ENCODE data around the gene SIGLEC5. TPM values are rescaled to one million over a fixed set of nuclear protein-coding genes. Genes with fewer than 3 reads are reported as not detected.
"Not testable (repeated sequence)": the region's sequence is repeated elsewhere in the genome, so short reads cannot be mapped to it uniquely, and the experiment has no call there.

SIGLEC5 gene, protein sequence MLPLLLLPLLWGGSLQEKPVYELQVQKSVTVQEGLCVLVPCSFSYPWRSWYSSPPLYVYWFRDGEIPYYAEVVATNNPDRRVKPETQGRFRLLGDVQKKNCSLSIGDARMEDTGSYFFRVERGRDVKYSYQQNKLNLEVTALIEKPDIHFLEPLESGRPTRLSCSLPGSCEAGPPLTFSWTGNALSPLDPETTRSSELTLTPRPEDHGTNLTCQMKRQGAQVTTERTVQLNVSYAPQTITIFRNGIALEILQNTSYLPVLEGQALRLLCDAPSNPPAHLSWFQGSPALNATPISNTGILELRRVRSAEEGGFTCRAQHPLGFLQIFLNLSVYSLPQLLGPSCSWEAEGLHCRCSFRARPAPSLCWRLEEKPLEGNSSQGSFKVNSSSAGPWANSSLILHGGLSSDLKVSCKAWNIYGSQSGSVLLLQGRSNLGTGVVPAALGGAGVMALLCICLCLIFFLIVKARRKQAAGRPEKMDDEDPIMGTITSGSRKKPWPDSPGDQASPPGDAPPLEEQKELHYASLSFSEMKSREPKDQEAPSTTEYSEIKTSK
- total RNA-seq, result not detected in 2 replicates

DNA sequence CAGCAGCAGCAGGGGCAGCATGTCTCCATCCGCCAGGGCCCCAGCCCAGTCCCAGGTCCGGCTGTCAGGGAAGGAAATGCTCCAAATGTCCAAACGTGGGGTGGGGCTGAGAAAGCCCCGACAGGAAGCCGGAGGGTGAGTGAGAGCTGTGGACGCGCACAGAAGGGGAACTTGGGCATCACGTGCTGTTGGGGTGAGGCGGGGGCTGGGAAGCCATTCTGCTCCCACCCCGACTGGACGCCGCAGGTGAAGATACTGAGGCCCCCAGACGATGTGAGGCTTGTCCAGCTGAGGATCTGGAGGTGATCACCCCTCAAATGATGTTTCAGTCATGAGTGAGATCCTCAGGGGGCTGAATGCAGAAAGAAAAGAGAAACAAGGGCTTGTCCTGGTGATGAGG lies at the start of gene SIGLEC5:
SIGLEC5 (minus strand) TSS at position 87 of the 400 bp plus-strand sequence; CDS start at position 21, 66 bp downstream.
- DNase-seq, result not testable (repeated sequence)

DNA sequence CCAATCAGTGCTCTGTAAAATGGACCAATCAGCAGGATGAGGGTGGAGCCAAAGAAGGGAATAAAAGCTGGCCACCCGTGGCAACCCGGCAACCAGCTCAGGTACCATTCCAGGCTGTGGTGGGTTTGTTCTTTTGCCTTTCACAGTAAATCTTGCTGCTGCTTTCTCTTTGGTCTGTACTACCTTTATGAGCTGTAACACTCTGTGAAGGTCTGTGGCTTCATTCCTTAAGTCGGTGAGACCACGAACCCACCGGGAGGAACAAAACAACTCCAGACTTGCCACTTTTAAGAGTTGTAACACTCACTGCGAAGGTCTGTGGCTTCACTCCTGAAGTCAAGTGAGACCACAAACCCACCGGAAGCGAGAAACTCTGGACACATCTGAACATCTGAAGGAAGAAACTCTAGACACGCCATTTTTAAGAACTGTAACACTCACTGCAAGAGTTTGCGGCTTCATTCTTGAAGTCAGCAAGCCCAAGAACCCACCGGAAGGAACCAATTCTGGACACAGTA lies 46.4 kb upstream of the SIGLEC5 start:
- DNase-seq, result no peak

DNA sequence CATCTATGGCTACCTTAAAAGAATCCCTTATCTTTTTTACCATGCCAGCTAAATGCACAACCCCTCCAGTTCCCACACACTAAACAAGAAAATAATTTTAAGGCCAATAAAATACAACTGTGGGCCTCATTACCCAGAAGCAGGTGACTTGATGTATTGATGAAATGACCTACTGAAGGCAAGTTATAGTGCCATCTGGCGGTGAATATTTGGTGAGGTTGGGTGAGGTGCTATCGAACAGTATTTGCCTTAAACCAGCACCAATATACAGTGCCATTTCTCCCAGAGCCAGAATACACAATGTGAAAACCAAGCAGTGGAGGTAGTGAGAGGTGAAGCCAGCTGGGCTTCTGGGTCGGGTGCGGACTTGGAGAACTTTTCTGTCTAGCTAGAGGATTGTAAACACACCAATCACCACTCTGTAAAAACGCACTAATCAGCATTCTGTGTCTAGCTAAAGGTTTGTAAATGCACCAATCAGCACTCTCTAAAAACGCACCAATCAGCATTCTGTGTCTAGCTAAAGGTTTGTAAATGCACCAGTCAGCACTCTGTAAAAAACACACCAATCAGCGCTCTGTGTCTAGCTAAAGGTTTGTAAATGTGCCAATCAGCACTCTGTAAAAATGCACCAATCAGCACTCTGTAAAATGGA lies 45.8 kb upstream of the SIGLEC5 start:
- DNase-seq, result peak; percentile 68

DNA sequence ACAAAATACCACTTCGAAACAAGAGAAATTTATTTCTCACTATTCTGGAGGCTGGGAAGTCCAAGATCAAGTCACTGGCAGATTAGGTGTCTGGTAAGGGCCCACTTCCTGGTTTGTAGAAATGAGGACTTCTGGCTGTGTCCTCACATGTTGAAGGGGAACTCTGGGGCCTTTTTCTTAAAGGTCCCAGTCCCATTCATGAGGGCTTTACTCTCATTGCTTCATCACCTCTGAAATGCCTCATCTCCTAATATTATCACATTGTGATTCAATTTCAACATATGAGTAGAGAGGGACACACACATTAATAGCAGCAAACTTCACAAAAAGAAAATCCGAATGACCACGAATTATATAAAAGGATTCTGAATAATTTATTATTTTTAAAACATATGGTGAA lies 38.0 kb upstream of the SIGLEC5 start:
- DNase-seq, result no peak

DNA sequence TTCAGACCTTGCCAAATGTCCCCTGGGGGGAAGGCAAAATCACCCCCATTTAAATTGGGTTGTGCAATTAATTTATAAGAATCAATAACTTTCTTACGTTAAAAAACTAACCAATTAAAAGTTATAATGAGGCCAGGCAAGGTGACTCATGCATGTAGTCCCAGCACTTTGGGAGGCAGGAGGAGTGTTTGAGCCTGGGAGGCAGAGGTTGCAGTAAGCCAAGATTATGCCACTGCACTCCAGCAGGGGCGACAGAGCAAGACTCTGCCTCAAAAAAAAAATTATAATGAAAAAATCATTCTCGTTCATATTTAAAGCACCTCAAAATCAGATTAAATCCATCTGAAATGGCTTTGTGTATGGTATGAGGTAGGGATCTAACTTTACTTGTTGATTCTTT lies 34.8 kb upstream of the SIGLEC5 start:
- DNase-seq, result peak; percentile 10

DNA sequence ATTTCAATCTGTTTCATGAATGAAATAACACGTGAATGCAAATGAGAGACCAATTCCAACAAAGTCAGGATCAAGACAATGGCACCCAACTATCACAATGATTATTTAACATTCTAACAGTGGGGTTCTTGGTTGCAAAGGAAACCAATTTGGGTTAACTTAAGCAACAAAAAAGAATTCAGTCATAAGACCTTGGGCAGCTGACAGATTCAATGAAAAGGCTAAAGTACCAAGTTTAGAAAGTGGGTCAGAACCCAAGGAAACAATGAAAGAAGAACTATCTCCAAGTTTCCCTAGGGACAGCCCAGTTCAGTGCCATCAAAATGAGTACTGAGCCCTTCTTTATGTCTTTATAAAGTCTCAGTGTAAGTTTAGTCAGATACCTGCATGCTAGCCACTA lies 33.9 kb upstream of the SIGLEC5 start:
- DNase-seq, result no peak

DNA sequence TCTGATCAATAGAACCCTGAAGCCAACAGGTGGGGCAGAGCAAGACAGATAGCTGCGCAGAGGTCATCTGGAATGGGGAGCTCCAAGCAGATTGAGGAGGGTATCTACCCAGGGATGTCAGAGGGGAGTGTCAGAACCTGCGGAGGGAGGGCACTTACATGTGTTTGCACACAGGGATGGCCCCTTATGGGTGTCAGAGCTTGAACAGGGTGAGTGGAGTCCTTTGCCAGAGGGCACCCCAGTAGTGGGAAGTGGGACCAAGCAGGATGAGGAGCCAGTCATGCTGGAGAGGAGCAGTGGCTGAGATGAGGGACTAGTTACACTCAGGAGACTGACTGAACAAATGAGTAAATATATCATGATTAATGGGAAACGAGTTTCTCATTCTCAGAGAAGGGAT lies 33.4 kb upstream of the SIGLEC5 start:
- DNase-seq, result no peak

DNA sequence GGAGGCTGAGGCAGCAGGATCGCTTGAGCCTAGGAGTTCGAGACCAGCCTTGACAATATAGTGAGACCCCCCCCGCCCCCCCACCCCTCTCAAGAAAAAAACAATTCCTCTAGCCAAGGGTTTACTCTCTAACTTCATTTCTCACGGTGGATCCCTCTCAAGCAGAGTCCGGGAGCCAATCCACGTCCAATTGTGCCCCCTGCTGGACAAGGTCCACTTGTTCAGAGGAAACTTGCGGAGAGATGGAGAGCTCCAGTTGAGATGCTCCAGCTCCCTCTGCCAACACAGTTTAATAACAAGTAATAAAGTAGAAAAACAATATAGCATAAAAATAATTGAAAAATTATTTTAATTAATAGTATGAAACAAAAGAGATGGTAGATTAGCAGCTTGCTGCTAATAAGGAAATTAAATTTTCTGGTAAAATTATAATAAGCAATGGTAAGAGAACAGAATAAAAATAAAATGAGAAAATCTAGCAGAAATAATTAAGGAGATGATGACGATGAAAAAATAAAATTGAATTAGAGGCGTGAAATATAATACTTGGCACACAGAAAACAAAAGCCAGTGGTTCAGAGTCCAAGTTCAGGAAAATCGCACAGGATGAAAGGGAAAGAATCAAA lies 30.9 kb upstream of the SIGLEC5 start:
- DNase-seq, result peak; percentile 85

DNA sequence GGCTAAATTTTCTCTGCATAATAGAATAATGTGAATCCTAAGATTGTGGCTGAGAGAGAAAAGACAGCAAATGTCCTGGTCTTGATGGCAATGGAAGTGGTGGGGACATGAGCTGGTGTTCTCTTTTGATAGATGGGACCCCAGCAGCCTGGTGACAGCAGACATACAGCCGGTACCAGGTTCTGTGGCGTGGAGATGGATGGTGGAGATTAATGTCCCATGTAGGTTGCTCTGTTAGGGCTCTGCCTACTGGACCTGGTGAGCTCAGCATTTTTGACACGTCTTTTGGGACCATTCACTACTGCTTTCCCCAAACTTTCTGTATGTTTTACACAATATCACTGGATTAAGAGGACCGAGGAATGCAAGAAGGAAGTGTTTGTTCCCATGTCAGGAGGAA lies 24.6 kb upstream of the SIGLEC5 start:
- no peak for DNase-seq

DNA sequence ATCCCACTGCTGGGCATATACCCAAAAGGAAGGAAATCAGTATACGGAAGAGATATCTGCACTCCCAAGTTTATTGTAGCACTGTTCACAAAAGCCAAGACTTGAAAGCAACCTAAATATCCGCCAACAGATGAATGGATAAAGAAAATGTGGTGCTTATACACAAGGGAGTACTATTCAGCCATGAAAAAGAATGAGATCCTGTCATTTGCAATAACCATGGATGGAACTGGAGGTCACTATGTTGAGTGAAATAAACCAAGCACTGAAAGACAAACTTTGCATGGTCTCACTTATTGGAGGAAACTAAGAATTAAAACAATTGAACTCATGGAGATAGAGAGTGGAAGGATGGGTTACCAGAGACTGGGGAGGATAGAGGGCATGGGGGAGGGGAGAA lies 23.0 kb upstream of the SIGLEC5 start:
- DNase-seq, result no peak

DNA sequence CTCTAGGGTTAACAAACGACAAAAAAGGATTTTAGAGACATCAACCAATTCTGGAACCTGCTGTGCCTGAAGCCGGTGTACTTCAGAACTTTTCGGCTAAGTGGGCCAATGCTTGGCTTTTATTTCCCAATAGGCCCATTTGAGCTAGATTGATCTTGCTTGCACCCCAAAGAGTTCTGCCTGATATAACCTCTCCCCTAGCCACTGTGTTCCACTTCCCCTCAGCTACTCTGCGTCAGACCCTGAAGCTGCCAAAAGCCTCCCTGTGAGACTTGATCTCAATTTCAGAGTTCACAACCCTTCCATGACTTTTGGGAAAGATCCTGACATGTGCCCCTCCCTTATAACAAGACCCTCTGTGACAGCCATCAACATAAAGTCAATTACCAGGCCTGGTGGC lies 22.1 kb upstream of the SIGLEC5 start:
- DNase-seq, result no peak

DNA sequence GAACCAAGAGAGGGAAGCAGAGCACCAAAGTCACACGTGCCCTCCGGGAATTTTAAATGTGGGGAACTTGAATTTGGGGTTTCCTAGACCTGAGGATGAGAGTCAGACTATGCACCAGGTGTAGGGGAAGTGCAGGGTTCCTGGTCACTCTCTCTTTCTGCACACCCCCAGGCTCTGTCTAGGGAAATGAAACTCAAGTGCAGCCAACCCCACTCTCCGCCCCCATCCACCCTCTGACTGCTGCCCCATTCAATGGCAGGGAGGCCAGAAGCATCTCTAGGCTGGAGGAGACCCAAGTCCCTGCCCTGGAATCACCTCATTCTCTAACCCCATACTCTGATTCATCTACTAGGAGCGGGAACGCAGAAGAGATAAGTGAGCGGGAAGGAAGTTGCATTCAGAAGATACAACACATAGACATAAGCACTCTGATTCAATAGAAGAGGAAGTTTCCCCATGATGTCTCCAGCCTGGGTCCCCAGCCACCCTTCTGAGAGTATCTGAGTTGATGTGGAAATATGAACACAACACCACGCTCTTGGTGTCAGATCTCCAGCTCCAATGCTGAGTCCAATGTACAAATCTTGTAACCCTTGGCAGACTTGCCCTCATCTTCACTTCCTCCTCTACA lies 21.1 kb upstream of the SIGLEC5 start:
- DNase-seq, result no peak

DNA sequence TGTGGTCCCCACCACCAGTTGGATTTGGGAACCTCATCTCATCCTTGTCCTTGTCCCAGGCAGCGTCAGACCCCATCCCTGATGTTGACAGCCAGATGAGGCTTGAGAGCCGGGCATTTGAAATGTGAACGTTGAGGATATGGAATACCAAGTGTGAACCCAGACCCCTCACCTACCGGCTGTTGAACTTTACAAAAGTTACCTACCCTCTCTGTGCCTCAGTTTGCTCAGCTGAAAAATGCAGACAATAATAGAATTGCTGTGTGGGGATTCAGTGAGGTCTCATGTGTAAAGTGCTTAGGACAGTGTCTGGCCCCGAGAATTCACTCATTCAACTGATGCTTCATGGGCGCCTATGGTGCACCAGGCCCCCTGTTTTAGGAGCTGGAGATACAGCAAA lies 17.1 kb upstream of the SIGLEC5 start:
- DNase-seq, result no peak

DNA sequence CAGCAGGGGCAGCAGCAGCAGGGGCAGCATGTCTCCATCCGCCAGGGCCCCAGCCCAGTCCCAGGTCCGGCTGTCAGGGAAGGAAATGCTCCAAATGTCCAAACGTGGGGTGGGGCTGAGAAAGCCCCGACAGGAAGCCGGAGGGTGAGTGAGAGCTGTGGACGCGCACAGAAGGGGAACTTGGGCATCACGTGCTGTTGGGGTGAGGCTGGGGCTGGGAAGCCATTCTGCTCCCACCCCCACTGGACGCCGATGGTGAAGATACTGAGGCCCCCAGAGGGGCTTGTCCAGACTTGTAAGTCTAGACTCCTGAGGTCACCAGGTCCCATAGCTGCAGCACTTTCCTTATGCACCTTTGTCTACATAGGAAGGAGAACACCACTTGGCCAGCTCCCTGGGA lies 16.5 kb upstream of the SIGLEC5 start, which contains the start of gene SIGLEC14:
SIGLEC14 (minus strand) TSS at position 96 of the 400 bp plus-strand sequence; CDS start at position 30, 66 bp downstream.
- DNase-seq, result not testable (repeated sequence)

DNA sequence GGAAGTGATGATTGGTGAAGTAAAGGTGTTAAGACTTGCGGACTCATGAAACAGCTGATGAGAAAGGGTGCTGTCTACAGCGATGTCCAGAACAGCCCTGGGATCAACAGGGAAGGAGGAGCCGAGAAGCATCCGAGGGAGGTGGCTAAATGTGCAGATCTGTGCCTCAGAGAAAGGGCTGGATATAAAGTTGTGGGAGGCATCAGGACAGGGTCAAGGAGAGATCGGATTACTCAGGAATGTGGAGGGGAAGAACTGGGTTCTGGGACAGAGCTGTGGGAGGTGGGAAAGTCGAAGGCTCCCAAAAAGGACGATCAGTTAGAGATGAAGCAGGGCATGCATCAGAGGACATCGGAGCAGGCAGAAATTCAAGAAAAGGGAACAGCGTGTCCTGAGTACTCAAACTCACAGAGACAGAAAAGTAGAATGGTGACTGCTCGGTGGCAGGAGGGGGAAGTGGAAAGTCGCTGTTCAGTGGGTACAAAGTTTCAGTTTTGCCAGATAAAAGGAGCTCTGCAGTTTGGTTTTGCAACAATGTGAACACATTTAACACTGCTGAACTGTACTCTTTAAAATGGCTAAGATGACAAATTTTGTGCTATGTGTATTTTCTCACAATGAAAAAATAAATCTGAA lies 14.6 kb upstream of the SIGLEC5 start:
- DNase-seq, result no peak

DNA sequence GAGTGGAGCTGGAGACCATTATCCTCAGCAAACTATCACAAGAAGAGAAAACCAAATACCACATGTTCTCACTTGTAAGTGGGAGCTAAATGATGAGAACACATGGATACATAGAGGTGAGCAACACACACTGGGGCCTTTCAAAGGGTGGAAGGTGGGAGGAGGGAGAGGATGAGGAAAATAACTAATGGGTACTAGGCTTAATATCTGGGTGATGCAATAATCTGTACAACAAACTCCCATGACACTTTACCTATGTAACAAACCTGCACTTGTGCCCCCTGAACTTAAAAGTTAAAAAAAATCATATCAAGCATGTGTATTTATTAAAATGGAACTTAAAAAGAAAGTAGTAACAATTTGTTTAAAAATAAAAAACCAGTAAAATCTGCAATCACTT lies 11.4 kb upstream of the SIGLEC5 start:
- no peak for DNase-seq

DNA sequence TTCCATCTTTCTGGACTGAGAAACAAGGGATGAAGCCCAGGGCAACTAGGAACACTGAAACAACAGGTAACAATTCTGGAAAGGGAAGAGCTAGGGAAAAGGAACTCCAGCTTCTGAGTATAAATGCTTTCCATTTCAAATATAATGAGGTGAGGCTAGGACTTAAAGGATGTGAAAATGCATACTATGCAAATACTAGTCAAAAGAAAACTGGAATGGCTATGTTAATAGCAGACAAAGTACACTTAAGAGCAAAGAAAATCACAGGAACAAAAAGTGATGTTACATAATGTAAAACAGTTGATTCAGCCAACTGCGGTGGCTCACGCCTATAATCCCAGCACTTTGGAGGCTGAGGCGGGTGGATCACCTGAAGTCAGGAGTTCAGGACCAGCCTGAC lies 10.2 kb upstream of the SIGLEC5 start:
- DNase-seq, result no peak

DNA sequence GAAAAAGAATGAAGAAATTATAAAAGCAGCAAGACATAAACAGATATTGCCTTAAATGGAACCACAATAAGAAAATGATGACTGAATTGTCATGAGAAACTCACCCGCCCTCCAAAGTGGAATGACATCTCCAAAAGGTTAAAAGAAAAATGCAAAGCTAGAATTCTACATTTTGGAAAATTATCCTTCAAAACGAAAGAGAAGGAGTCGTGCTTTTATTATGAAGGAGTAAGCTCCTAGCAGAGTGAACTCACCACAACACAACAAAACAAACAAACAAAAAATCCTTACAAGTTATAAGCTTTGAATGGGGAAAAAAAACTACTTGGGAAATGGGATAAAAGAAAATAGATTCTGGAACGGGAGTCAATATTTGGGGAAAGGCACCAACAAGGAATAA lies 9.7 kb upstream of the SIGLEC5 start:
- DNase-seq, result no peak

DNA sequence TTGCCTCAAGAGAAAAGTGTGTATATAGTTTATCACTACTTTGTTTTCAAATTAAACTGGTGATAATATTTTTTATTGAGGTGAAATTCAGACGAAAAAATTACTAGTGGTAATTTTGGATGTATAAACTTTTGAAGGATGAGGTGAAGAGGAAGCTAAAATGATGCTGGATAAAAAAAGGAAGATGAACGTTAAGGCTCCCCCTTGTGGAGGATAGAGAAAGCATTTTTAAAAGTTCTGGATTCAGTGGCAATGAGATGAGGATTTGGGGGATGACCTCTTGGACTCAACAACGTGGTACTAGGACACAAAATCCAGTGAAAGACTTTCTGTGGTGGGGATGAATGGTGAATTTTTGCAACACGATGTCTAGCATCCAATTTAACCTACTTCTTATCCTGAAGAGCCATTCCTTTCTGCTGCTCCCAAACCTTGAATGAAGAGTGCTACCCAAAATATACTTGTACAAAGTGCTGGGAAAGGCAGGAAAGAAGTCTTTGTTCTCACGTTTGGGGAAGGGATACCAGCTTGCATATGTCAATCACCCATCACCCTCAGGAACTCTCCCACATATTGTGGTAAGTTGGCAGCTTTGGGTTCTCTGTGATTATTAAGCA lies 7.3 kb upstream of the SIGLEC5 start:
- peak; percentile 21 for DNase-seq

DNA sequence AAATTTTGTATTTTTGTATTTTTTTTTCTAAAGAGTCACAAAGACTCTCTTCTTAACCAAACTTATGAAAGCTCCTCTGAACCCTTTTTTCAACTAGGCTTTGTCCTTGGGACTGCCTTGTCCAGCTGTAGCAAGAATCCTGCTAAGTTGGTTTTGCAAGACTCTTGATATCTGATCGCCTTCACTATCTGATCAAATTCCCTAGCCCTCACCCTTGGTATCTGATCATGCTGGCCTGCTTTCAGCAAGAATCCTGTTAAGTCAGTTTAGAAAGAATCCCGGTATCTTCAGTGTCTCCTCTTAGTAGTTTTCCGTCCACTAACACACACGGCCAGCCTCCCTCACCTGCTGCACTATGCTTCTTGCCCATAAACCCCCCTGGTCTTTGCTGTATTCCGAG lies 1.9 kb upstream of the SIGLEC5 start:
- no peak for DNase-seq

DNA sequence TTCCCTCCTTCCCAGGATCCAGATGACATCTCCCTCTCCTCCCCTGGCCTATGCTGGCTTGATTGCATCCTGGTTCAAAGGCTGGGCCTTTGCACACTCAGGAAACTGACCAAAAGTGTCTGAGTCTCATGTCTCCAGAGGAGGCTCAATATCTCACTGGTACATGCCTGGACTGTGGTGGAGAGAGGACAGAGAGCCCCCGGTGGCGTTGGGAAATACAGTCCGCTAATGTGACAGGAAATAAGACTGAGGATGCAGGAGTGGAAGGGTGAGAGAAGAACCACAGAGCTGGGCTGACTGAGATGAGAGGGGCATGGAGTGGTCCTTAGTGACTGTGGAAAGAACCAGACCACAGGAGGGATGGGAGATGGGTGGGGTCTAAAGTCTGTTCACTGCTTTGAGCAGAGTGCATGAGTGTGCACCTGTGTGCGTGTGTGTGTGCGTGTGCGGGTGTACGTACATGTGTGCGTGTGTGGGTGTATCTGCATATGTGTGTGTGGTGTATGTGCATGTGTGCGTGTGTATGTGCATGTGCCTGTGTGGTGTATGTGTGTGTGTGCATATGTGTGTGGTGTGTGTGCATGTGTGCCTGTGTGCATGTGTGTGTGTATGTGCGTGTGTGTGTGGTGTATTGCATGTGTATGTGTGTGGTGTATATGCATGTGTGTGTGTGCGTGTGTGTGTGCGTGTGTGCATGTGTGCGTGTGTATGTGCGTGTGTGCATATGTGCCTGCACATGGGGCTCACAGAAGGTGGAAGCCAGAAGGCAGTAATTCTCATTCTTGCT lies 1.9 kb downstream of the SIGLEC5 start:
- no peak for DNase-seq
